HepG2 (cell line): ENCODE data around the gene SCAF8. TPM values are rescaled to one million over a fixed set of nuclear protein-coding genes. Genes with fewer than 3 reads are reported as not detected.
"Not testable (repeated sequence)": the region's sequence is repeated elsewhere in the genome, so short reads cannot be mapped to it uniquely, and the experiment has no call there.

Experiments used
- ATAC-seq: fragments of 200-7000 bp; cut with Tn5 transposase; 3 replicates; pipeline ENCODE4 v1.9.1; 2020; ENCODE audit warnings: mild to moderate bottlenecking, moderate library complexity
- BruUV-seq: library from RNA; stranded (reverse); fragments of 400-500 nt; replicated peaks from 2 replicates; lab custom pipeline; 2021; lab: Mats Ljungman, UMichigan
- CTCF ChIA-PET: fragments of 300-600 bp; formaldehyde crosslinking; extraction: SDS; loops from one replicate; lab custom pipeline; 2021; ENCODE audit warnings: low total read pairs, inconsistent platforms, low intra/inter-chr PET ratio; lab: Yijun Ruan, JAX
- POLR2A ChIA-PET: fragments of 350-600 bp; sonication (Branson Sonifier 250); formaldehyde crosslinking; loops from one replicate; lab custom pipeline; 2020; ENCODE audit warnings: antibody characterized with exemption, inconsistent platforms; lab: Yijun Ruan, JAX
- DNase-seq: peaks from one replicate; pipeline ENCODE4 v3.0.0-alpha.2; 2015; ENCODE audit warnings: low spot score
- FAIRE-seq: peaks from 3 replicates; lab custom pipeline; 2011; peaks lifted over from hg19 to GRCh38; lab: Jason Lieb, UNC
- H2AFZ ChIP-seq: one replicate; pipeline ENCODE4 v1.6.1; 2011; ENCODE audit warnings: low read length, inconsistent platforms
- H3K27ac ChIP-seq: fragments of 300-600 bp; 3 replicates; pipeline ENCODE4 v1.8.0; 2011; ENCODE audit warnings: mixed run types, mild to moderate bottlenecking, mixed read lengths, low read length, inconsistent platforms; ENCODE audit not compliant: insufficient read depth; ENCODE audit errors: extremely low read length
- H3K27me3 ChIP-seq, 2 experiments: fragments of 200-600 bp in 1 of 2; 2 replicates in 1 of 2; 3 replicates in 1 of 2; pipeline versions ENCODE4 v1.6.0 to v1.8.0; 2011; ENCODE audit warnings: low read length in 2 of 2, mild to moderate bottlenecking in 2 of 2, moderate library complexity in 2 of 2, inconsistent platforms in 1 of 2; ENCODE audit not compliant: insufficient read depth in 2 of 2, control insufficient read depth in 1 of 2
- H3K36me3 ChIP-seq, 2 experiments: fragments of 200-600 bp in 1 of 2; replicated peaks in 1 of 2; 2 replicates in 1 of 2; 3 replicates in 1 of 2; pipeline versions ENCODE4 v1.5.1 to v1.8.0; 2011; ENCODE audit warnings: low read length in 2 of 2, inconsistent platforms in 1 of 2; ENCODE audit not compliant: insufficient read depth in 2 of 2, control insufficient read depth in 1 of 2
- H3K4me1 ChIP-seq: 2 replicates; pipeline ENCODE4 v1.5.1; 2012; ENCODE audit warnings: low read length, inconsistent platforms; ENCODE audit not compliant: insufficient read depth
- H3K4me2 ChIP-seq: 2 replicates; pipeline ENCODE4 v1.6.0; 2011; ENCODE audit warnings: low read depth, low read length, inconsistent platforms
- H3K4me3 ChIP-seq, 3 experiments: fragments of 200-600 bp in 1 of 3; sonication (generic), shearing (Covaris generic) in 1 of 3; replicated peaks in 1 of 3; 2 replicates each; pipeline ENCODE4 v1.5.1; 2011 to 2016; ENCODE audit warnings: low read length in 3 of 3, inconsistent platforms in 2 of 3, low read depth in 2 of 3, mild to moderate bottlenecking in 2 of 3, control low read depth in 1 of 3, mixed read lengths in 1 of 3; ENCODE audit not compliant: insufficient read depth in 1 of 3
- H3K79me2 ChIP-seq: one replicate; pipeline ENCODE4 v1.6.1; 2011; ENCODE audit warnings: low read length, inconsistent platforms; ENCODE audit not compliant: insufficient read depth
- H3K9ac ChIP-seq: 2 replicates; pipeline ENCODE4 v1.6.0; 2011; ENCODE audit warnings: mild to moderate bottlenecking, low read depth, low read length, inconsistent platforms; ENCODE audit not compliant: insufficient read depth
- H3K9me3 ChIP-seq: 2 replicates; pipeline ENCODE4 v1.5.1; 2012; ENCODE audit warnings: mild to moderate bottlenecking, low read length
- H4K20me1 ChIP-seq: 2 replicates; pipeline ENCODE4 v1.6.0; 2011; ENCODE audit warnings: inconsistent platforms, mild to moderate bottlenecking, low read length, moderate library complexity; ENCODE audit not compliant: insufficient read depth
- HNRNPK ChIP-seq: fragments of 200-400 bp; formaldehyde crosslinking; IDR thresholded peaks from 2 replicates; pipeline ENCODE4 v1.6.1; 2018; ENCODE audit warnings: low read length, low read depth, moderate library complexity, mild to moderate bottlenecking; ENCODE audit not compliant: poor library complexity, severe bottlenecking
- SNAI1 ChIP-seq: sonication (generic); formaldehyde crosslinking; IDR thresholded peaks from 2 replicates; pipeline ENCODE4 v1.5.0; 2020; ENCODE audit warnings: mild to moderate bottlenecking, missing genetic modification reagents, borderline replicate concordance
- TARDBP ChIP-seq: sonication (generic); formaldehyde crosslinking; IDR thresholded peaks from 2 replicates; pipeline ENCODE4 v1.8.0; 2022; ENCODE audit warnings: mild to moderate bottlenecking, missing genetic modification reagents
- ZNF792 ChIP-seq: IDR thresholded peaks from 2 replicates; pipeline ENCODE4 v1.6.1; 2016
- WGBS: methylation state at CpG from one replicate; pipeline ENCODE4 v1.1.6; 2017; ENCODE audit warnings: low lambda C conversion rate; 5-methylcytosine and 5-hydroxymethylcytosine counted together
- in situ Hi-C: cut with HindIII; loops from 2 replicates; pipeline ENCODE4 v1.10.0; 2017; ENCODE audit warnings: low pct_unique_long_range_greater_than_20kb; ENCODE audit not compliant: extremely low pct_ligation_motif_present
- intact Hi-C: fragments of 100-400 bp; cut with micrococcal nuclease; formaldehyde crosslinking; loops from one replicate; pipeline ENCODE4 v1.10.0; 2022; ENCODE audit not compliant: unreplicated experiment
- polyA plus RNA-seq, 8 experiments: library from polyadenylated mRNA; depleted of rRNA in 3 of 8; stranded (reverse) in 7 of 8; unstranded in 1 of 8; fragments of >200 nt; fragmentation: Illumina TruSeq in 4 of 8; extraction: Trizol in 4 of 8; gene quantifications; 2 replicates each; pipeline versions ENCODE4 v1.2.1 to v1.2.3, GENCODE V29; 2011 to 2016; ENCODE audit warnings: low read depth in 4 of 8, missing spikeins in 1 of 8, mixed read lengths in 1 of 8; ENCODE audit not compliant: insufficient read depth in 1 of 8
- total RNA-seq, 5 experiments: library from RNA; depleted of rRNA; stranded (reverse); fragments of >200 nt; fragmentation: Illumina TruSeq; extraction: Trizol; gene quantifications; 2 replicates each; pipeline ENCODE4 v1.2.3, GENCODE V29; 2016; ENCODE audit warnings: low read depth in 1 of 5
- TF ChIP-seq, protein P1 (sequence below): sonication (generic); formaldehyde crosslinking; IDR thresholded peaks from 2 replicates; pipeline ENCODE4 v1.5.1; 2020; ENCODE audit warnings: mild to moderate bottlenecking, missing genetic modification reagents, moderate library complexity
- TF ChIP-seq, protein P2 (sequence below): sonication (generic); formaldehyde crosslinking; IDR thresholded peaks from 2 replicates; pipeline ENCODE4 v1.8.0; 2022; ENCODE audit warnings: mild to moderate bottlenecking, missing genetic modification reagents

SCAF8 gene
- total and polyA plus RNA-seq, 2 of the 13 experiments (the other 11 are each of a cell fraction or from before 2014, with no cell fraction given): 15.3 to 40.8 TPM

DNA sequence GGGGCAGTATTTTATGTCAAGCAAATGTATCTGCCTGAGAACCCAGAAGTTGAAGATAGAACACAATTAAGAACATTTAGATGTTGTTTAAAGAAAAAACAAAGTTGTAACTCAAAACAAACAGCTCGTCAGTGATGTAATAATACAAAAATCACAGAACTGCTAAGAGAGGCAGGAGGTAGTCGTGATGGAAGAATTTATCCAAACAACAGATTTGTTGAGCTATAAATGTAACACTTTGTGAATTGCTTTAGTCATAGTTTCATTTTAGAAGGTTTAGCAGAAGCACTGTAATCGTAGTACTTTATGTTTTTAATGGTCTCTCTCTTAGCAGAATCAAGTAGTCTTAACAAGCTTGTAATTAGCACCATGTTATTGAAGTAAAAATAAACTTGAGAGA is 73.6 kb downstream of the SCAF8 start (continued):
- TF ChIP-seq, protein P1, sequence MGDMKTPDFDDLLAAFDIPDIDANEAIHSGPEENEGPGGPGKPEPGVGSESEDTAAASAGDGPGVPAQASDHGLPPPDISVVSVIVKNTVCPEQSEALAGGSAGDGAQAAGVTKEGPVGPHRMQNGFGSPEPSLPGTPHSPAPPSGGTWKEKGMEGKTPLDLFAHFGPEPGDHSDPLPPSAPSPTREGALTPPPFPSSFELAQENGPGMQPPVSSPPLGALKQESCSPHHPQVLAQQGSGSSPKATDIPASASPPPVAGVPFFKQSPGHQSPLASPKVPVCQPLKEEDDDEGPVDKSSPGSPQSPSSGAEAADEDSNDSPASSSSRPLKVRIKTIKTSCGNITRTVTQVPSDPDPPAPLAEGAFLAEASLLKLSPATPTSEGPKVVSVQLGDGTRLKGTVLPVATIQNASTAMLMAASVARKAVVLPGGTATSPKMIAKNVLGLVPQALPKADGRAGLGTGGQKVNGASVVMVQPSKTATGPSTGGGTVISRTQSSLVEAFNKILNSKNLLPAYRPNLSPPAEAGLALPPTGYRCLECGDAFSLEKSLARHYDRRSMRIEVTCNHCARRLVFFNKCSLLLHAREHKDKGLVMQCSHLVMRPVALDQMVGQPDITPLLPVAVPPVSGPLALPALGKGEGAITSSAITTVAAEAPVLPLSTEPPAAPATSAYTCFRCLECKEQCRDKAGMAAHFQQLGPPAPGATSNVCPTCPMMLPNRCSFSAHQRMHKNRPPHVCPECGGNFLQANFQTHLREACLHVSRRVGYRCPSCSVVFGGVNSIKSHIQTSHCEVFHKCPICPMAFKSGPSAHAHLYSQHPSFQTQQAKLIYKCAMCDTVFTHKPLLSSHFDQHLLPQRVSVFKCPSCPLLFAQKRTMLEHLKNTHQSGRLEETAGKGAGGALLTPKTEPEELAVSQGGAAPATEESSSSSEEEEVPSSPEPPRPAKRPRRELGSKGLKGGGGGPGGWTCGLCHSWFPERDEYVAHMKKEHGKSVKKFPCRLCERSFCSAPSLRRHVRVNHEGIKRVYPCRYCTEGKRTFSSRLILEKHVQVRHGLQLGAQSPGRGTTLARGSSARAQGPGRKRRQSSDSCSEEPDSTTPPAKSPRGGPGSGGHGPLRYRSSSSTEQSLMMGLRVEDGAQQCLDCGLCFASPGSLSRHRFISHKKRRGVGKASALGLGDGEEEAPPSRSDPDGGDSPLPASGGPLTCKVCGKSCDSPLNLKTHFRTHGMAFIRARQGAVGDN (CRISPR knock-in tag): no peak
- TF ChIP-seq TARDBP (CRISPR knock-in tag) (no peak), ZNF792 (CRISPR knock-in tag) (no peak), SNAI1 (CRISPR knock-in tag) (no peak), HNRNPK (no peak)
- TF ChIP-seq, protein P2, sequence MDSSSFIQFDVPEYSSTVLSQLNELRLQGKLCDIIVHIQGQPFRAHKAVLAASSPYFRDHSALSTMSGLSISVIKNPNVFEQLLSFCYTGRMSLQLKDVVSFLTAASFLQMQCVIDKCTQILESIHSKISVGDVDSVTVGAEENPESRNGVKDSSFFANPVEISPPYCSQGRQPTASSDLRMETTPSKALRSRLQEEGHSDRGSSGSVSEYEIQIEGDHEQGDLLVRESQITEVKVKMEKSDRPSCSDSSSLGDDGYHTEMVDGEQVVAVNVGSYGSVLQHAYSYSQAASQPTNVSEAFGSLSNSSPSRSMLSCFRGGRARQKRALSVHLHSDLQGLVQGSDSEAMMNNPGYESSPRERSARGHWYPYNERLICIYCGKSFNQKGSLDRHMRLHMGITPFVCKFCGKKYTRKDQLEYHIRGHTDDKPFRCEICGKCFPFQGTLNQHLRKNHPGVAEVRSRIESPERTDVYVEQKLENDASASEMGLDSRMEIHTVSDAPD (CRISPR knock-in tag): no peak

DNA sequence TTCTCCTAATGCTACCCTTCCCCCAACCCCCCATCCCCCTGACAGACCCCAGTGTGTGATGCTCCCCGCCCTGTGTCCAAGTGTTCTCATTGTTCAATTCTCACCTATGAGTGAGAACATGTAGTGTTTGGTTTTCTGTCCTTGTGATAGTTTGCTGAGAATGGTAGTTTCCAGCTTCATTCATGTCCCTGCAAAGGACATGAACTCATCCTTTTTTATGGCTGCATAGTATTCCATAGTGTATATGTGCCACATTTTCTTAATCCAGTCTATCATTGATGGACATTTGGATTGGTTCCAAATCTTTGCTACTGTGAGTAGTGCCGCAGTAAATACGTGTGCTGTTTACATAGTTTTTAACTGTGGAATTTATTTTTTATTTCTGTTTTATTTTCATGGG is 78.4 kb downstream of the SCAF8 start:
- H3K27ac ChIP-seq, BruUV-seq, H4K20me1 ChIP-seq, DNase-seq, FAIRE-seq, H3K4me2 ChIP-seq, H3K4me3 ChIP-seq, CTCF ChIA-PET, ATAC-seq, POLR2A ChIA-PET, intact Hi-C loops, H2AFZ ChIP-seq, H3K9ac ChIP-seq, H3K79me2 ChIP-seq, H3K27me3 ChIP-seq, in situ Hi-C loops, H3K9me3 ChIP-seq: not testable (repeated sequence)
- H3K36me3 ChIP-seq: peaks cover 27 to 95% of the 10 kb centered on the region in 2 experiments
- peaks cover 10% of the 10 kb centered on the region; the same call in 1 of the 2 replicates for H3K4me1 ChIP-seq
- WGBS: 98% methylated on average over 3 of the region's 3 CpGs
